SKM-1 (cell line): ENCODE data around the gene BTBD2.
"Not testable (repeated sequence)": the region's sequence is repeated elsewhere in the genome, so short reads cannot be mapped to it uniquely, and the experiment has no call there.

Source experiments
- DNase-seq: peaks from one replicate; lab custom pipeline; 2025; ENCODE audit not compliant: unreplicated experiment; lab: John Stamatoyannopoulos, UW

BTBD2 gene

DNA sequence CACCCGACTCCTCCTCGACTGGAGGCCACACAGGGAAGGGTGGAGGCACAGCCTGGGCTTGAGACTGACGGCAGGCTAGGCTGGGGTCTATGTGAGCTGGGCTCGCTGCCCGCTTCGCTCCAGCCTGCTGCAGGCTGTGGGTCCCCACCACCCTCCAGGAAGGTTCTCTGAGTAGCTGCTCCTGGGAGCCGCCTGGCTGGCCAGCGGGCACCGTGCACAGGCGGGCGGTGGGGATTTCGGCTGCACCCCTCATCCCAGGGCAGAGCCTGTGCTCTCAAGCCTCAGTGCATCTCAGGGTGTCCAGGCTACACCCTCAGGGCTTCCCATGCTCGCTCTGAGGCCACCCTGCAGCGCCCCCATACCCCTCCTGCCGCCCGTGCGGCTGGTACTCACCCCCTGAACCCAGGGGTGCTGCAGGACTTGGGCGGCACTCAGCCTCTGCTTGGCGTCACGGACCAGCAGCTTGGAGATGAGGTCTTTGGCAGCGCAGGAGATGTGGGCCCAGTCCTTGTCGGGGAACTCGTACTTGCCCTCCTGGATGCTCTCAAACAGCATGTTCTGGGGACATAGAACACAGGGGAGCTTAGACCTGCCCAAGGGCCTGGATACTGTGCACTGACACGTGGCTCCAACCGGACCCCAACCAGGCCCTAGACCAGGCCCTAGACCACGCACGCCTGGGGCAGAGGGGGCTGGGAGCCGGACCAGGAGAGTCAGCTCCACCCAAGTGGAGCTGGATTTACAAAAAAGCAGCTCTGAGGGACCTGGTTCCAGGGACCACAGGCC, 25.3 kb upstream of the BTBD2 start:
- DNase-seq, result no peak

GRCh38 chr19:2039959-2040646, 24.6 kb upstream of the BTBD2 start:
- DNase-seq, result no peak

DNA sequence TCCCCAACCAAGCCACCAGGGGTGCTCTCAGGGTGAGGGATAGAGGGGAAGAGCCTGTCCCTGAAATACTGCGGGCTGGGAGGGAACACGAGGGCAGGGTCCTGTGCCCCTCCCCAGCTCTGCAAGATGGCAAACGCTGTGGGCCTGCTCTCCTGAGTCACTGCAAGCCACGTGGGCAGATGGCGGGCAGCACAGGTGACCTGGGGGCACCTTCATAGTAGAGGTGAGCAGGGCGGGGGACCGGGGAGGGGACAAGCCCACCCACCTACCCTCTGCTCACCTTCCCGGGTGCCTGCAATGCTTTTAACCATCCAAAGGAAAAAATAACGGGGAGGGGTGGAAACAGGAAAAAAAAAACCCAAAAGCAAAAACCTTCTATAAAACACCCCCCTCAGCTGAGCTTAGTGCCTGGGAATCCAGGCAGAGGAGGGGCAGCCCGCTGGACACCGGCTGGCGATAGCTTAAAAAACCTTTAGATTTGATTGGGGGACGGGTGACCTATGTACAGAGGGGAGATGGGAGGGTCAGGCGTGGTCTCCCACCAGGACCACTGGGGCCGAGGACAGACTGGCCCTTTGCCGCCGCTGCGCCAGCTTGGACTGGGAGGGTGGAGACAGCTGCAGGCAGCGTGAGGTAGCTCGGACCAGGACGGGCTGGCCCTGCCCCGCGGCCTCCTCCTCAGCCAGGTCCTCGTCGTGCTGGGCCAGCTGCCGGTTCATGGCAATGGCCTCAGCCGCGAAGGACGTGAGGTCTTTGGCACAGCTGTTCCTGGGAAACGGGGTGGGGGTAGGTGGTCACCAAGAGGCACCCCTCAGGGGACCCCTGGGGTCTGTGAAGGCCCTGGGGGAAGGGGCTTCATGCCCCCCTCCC, 23.8 kb upstream of the BTBD2 start:
- no peak for DNase-seq

- DNase-seq, result no peak
Observed at GRCh38 chr19:2038284-2039088, 23.0 kb upstream of the BTBD2 start.

DNA sequence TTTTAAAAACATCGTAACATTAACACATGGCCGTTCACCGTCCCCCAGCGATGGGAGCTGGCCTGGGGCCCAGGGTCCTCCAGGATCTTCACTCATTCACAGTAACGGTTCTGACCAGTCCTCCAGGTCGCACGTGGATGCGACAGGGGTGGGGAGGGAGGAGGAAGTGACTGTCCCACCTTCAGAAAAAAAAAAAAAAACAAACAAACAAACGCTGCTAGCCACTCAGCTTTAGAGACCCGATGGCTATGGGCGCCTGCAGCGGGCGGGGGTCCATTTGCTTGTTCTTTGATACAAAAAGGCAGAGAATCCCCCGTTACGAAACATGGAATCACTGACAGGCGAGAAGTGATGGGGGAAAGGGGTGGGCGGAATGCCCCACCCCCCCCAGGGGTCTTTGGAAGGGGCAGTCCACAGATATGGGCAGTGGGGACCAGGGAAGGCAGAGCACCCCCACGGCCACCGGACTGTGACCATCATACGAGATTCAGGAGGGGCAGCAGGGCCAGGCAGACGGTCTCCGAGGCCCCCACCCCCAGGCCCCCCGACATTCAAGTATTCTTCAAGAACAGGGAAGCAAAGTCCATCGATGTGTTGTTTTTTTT, 22.2 kb upstream of the BTBD2 start:
- no peak for DNase-seq

- no peak for DNase-seq
Observed at GRCh38 chr19:2036424-2036823, 20.9 kb upstream of the BTBD2 start.

DNA sequence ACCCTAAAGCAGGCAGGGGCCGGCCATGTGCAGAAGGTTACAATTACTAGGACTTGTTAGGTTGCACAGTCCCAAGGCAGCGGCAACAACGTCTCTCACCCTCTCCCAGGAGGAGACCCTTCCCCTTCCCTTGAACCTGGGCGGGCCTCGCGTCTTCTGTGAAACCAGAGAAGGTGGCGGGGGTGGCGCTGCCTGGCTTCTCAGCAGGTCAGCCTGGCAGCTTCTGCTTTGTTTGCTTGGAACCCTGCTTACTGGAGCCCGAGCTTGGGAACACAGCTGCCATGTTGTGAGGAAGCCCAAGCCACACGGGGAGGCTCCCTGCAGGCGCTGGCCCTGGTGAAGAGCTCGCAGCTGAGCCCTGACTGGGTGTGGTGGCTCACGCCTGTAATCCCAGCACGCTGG, 20.1 kb upstream of the BTBD2 start:
- DNase-seq, result no peak

DNA sequence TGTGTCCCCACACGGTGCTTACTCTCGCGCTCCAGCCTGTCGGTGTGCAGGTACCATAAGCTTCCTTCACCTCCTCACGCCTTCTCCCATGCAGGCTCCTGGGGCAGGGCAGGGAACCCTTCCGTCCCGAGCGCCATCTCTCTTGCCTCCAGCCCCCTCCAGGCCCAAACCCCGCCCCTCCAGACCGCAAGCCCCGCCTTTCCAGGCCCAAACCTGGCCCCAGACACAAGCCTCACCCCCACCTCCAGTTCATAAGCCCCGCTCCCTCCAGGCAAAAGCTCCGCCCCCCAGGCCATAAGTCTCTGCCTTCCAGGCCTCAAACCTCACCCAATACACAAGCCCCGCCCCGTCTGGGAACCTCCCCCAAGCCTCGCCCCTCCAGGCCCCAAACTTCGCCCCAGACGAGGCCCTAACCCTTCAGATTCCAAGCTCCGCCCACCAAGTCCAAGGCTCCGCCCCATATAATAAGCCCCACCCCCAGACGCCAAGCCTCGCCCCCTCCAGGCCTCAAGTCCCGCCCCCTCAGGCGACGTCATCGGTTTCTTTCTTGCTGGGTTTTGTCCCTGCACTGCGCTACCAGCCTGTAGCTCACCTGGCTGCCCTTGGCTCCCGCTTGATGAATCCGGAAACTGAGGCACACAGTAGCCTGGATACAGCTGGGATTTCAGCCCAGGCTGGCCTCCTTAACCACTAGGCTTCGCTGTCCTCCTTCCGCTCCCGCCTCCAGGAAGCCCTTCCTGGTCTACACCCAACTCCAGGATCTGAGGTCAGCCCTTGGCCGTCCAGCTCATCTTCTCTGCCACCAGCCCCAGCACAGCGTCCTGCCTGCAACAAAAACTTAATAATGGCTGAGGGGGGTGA, 19.4 kb upstream of the BTBD2 start:
- DNase-seq, result no peak

DNA sequence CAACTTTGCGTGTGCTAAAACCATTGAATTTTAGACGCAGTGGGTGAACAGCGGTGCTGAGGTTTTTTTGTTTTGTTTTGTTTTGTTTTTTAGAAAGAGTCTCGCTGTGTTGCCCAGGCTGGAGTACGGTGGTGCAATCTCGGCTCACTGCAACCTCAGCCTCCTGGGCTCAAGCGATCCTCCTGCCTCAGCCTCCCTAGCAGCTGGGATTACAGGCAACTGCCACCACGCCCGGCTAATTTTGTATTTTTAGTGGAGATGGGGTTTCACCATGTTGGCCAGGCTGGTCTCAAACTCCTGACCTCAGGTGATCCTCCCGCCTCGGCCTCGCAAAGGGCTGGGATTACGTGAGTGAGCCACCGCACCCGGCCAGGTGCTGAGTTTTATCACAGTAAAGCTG, 18.7 kb upstream of the BTBD2 start:
- not testable (repeated sequence) for DNase-seq

- DNase-seq, result no peak
Observed at GRCh38 chr19:2033825-2034159, 18.3 kb upstream of the BTBD2 start.

- DNase-seq, result no peak
Observed at GRCh38 chr19:2033115-2033824, 17.8 kb upstream of the BTBD2 start.

- DNase-seq, result no peak
Observed at GRCh38 chr19:2032296-2032941, 16.9 kb upstream of the BTBD2 start.

DNA sequence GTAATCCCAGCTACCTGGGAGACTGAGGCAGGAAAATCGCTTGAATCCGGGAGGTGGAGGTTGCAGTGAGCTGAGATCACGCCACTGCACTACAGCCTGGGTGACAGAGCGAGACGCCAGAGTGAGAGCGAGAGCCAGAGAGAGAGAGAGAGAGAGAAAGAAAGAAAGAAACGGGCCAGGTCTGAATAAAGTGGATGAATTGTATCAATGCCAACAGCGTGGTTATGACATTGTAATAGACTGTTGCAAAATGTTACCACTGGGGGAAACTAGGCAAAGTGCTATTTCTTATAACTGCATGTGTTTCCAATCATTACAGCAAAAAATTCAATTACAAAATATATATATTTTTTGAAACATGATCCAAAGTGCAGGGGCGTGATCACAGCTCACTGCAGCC, 11.8 kb upstream of the BTBD2 start:
- DNase-seq, result no peak

DNA sequence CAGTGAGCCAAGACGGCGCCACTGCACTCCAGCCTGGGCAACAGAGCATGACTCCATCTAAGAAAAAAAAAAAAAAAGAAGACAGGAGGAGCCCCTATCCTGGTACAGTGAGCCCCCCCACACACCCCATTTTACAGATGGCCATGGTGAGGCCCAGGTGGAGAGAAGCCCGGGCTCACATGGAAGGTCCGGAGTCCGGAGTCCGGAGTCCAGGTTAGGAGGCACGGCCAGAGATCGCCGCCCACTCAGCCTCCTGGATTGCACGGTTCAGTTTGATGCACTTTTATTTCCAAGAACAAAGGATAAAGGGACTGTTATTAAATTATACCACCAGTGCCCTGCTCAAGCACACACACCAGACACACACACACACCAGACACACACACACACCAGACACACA, 11.3 kb upstream of the BTBD2 start:
- no peak for DNase-seq

- DNase-seq, result no peak
Observed at GRCh38 chr19:2022289-2022688, 6.8 kb upstream of the BTBD2 start.

- DNase-seq, result no peak
Observed at GRCh38 chr19:2021453-2022140, 6.1 kb upstream of the BTBD2 start.

- DNase-seq, result no peak
Observed at GRCh38 chr19:2018752-2019151, 3.2 kb upstream of the BTBD2 start.
